GM12864 (cell line): Measurements from ENCODE around the gene RFX2.

Source experiments
- DNase-seq: peaks from one replicate; pipeline ENCODE4 v3.0.0-alpha.2; 2011; ENCODE audit warnings: low read depth
- H3K4me3 ChIP-seq: 2 replicates; pipeline ENCODE4 v1.5.1; 2011; ENCODE audit warnings: mild to moderate bottlenecking, low read depth, low read length, control low read depth
- CTCF ChIP-seq: IDR thresholded peaks from 2 replicates; pipeline ENCODE4 v1.5.1; 2011; ENCODE audit warnings: low read depth, mild to moderate bottlenecking, moderate library complexity, low read length, control low read depth, inconsistent platforms; ENCODE audit errors: missing control alignments

RFX2 gene

GRCh38 chr19:5949792-5950305 lies 160.5 kb downstream of the RFX2 start:
- no peak for DNase-seq
- TF ChIP-seq CTCF = no peak
- no peak overlapping the region for H3K4me3 ChIP-seq

- DNase-seq = no peak
- no peak overlapping the region for H3K4me3 ChIP-seq
- no peak for TF ChIP-seq CTCF
Observed at GRCh38 chr19:5948752-5949564, 161.3 kb downstream of the RFX2 start.

GRCh38 chr19:5947435-5947834 lies 162.9 kb downstream of the RFX2 start:
- H3K4me3 ChIP-seq = no peak overlapping the region
- DNase-seq = no peak
- TF ChIP-seq CTCF = no peak

- H3K4me3 ChIP-seq = no peak overlapping the region
- TF ChIP-seq CTCF = no peak
- DNase-seq = no peak
Observed at GRCh38 chr19:5943623-5944022, 166.7 kb downstream of the RFX2 start.
